ENCODE results near the gene PEX5L.
"Not testable (repeated sequence)": the region's sequence is repeated elsewhere in the genome, so short reads cannot be mapped to it uniquely, and the experiment has no call there.

PEX5L gene

DNA sequence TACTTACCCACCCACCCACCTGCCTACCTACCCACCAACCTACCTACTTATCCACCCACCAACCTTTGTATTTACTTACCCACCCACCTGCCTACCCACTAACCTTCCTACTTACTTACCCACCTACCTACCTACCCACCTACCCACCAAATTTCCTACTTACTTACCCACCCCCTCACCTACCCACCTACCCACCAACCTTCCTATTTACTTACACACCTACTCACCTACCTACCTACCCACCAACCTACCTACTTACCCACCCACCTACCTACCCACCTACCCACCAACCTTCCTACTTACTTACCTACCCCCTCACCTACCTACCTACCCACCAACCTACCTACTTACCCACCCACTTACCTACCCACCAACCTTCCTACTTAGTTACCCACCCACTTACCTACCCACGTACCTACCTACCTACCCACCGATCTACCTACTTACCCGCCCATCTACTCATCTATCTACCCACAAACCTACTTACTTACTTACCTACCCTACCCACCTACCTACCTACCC is 204.3 kb downstream of the PEX5L start:
- no peak for DNase-seq (ENCODE audit: low read depth)

DNA sequence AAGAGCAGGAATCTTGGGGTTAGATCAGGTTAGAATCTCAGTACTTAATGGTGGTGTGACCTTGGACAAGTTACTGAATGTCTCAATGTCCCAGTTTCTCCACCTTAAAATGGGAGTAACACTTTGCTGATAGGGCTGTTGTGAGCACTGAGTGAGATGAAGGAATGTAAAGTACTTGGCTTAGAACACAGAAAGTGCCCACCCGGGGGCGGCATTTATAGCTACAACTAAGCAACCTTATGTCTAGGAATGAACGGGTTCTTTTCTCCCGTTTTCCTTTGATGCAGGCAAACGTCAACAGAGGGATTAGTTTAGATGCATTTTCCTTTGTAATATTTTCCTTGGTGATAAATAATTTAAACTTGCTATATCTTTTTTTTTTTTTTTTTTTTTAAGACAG is 207.3 kb downstream of the PEX5L start:
- no peak for DNase-seq (ENCODE audit: low read depth)

DNA sequence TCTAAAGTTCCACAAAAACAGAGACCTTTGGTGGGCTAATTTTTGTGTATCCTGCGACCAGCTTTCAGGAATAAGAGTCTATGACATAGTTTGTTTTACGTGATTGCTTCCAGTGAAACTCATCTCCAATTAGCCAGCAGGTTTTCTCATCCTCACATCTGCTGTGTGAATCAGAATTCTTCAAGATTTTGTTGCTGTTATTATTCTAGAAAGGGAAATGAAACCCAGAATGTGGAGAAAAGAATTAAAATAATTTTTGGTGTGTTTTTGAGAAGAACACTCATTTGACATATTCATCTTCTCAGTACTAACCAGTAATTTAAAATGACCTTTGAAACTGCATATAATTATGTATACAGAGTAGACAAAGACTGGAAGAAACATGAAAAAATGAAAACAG is 208.0 kb downstream of the PEX5L start:
- no peak for DNase-seq (ENCODE audit: low read depth)

DNA sequence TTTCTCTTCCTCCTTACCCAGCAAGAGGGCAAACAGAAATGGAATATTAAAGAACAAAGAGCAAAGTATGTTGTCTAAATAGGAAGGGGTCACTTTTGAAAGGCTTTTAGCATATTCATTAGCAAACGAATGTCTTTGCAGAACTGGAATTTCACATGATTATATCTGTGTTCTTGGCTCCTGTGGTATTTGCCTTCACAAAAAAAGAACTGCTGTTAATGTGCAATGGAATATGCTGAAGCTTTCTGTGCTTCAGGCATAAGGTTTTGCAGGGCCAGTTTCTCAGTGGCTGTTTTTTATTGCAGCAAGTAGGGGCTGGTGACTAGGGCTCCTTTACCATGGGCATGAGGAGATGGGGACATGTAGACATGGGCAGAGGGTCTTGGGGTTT is 210.5 kb downstream of the PEX5L start:
- DNase-seq (ENCODE audit: low read depth), result no peak

DNA sequence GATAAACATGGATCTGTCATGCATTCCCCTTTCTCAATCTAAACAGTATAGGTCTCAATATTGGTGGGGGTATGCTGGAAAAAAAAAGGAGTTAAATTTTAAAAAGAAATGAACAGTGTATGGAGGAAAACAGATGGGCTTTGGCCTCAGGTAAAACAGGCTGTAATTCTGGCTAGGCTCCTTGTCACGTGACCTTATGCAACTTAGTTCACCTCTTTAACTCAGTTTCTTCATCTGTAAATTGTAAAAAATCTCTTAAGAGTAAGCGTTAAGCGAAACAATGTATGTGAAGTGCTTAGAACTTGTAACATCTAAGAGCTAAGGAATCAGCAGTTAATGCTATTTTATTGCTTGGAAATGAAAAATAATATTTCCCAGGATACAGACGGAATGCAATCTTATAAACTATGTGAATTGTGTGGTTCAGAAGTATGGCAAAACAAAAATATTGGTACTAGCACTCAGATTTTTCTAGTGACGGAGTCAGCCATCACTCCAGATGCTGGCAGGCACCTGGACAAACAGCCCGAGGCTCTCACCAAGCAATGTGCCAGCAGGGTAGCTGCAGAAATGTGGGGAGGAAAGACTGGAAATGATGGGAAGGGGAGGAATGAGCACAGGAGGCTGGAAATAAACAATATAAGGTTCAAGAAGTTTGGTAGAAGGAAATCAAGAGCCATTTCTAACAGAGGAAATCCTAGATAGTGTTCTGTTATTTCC is 211.1 kb downstream of the PEX5L start:
- DNase-seq (ENCODE audit: low read depth), result no peak

DNA sequence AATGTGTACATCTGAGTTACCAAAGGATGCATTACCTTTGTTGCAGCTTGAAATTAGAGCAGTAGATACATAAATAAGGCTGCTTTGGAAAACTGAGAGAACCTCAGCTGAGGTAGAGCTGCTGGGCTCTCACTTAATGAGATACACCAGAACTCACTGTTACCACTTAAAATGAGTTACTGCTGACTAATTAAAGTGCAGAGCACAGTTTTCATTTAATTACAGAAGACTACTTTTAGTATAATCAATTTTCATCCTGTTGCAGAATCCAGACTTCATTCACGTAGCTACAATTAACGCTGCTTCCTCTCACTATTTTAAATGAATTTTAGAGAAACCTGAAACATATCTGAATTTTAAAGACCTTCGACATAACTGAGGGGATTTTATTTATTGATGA is 214.4 kb downstream of the PEX5L start:
- DNase-seq (ENCODE audit: low read depth), result no peak

DNA sequence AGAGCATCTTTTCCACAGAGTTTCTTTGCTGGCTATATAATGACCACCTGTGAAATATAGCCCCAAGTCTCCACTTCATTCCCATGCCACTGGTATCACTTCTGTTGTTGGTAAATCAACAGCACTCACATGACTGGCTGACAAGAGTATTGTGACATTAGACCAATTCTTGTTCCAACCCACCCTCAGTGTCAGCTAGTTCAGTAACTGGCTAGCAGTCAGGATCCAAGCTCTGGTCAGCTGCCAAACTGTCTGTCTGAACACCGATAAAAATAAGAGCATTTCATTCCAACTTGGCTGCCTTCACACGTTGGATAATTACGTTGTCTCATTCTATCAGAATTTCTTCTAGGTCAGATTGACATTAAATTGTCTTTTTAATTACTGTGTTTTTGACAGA is 217.4 kb downstream of the PEX5L start:
- DNase-seq (ENCODE audit: low read depth), result no peak

DNA sequence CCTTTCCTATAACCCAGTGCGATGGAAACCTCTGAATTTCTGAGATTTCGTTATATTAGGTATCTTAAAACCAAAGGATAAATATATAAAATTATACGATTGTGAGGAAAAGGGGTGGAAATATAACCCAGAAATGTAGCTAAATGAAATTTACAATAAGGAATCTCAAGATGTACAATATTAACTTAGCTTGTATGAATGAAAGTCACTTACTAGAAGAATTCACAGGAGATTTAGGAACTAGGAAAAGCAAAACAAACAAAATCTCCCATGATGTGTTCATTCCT is 224.7 kb downstream of the PEX5L start:
- no peak for DNase-seq (ENCODE audit: low read depth)

DNA sequence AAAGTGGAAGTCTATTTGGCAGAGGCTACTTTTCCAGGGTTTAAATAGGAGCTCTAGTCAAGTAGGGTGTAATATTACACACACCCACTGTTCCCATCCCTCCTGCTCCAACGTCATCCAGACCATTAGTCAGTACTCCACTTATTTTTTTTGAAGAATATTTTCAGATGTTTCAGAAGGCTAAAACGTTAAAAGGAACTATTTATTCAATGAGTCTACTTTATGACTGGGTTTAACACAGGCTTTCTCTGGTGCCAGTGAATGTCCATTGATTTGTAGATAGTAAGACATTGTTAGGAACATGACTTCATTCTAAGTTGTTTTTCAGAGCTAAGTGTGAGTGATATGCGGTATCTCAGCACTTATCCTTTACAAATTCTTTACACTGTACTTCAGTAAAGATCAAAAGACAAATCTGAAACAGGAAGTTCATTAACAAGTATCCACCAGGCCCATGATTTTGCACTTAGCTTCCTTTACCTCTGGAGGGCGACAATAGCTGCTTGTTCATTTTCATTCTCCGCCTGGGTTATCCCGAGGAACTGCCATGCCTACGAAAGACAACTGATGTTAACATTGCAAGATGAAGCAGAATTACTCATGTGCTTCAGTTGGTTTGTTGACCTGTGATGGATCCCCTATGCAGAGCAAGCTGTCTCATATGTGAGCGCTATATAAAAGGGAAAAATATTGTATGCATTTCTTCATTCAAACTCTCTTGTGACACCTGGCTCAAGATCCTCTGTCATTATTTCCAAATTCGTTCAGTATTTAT is 225.2 kb downstream of the PEX5L start:
- DNase-seq (ENCODE audit: low read depth), result no peak

DNA sequence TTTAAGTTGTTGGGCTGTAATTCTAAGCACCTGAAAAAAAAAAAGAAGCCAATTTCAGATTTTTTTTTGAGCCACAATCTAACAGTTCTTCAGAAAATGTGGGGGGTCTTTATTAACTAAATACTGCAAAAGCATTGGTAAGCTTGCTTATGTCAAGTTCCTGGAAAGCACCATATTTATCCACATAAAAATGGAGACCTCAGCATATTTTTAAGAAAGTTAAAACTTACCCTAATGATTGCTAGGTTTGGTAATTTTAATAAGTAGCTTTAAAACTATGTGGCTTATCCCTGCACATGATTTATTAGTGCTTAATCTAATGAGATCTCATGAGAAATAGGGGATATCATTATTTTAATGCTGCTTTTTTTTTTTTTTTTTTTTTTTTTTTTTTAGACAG is 227.1 kb downstream of the PEX5L start:
- no peak for DNase-seq (ENCODE audit: low read depth)

DNA sequence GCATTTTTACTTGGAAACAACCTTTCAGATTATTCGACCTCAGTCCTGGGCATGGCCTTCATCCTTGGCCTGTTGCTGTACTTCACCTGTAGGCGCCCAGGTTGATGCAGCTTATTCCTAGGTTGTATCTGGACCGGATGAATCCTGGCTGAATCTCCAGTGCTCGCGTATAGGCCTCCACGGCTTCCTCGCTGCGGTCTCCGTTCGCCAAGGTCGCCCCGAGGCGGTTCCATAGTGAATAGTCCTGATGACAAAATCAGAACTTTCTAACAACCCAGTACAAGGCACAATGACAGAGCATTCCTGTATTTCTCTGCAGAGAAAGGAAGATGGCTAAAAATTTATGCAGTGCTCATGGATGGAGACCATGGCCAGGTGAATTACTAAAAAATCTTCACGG is 229.1 kb downstream of the PEX5L start:
- no peak for DNase-seq (ENCODE audit: low read depth)

DNA sequence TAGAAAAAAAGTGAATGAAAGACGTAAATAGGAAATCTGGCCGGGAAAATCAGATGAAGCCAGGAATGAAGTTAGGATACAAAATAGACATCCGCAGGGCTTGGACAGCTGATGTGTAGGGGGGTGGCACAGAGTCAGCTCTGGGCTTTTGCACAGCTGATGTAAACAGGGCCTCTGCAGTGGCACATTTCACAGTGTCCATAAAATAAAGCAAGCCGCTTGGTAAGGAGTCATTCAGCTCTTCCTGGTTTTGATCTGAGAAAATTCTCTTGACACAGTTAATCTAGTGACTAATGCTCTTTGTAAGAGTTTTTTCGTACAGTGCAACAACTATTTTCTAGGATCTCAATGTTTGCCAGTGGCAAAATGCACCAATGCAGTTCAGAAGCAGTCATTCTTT is 230.6 kb downstream of the PEX5L start:
- no peak for DNase-seq (ENCODE audit: low read depth)

DNA sequence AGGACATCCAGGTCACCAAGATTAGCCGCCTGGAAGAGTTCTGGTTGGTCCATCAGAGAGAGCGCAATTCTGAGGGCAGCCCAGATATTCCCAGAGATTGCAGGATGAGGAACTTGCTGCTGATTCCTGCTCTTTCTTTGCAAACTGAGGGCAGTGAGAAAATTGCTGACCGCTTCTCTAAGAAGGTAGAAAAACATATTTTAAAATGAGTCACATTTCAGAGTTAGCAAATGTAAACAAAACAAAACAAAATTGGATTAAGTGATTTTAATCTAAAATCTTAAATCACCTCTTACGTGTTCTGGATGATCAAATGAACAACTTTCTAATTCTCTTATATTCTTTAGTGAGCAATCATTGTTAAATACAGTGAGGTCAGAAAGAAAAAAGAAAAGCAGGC is 234.9 kb downstream of the PEX5L start:
- no peak for DNase-seq (ENCODE audit: low read depth)

DNA sequence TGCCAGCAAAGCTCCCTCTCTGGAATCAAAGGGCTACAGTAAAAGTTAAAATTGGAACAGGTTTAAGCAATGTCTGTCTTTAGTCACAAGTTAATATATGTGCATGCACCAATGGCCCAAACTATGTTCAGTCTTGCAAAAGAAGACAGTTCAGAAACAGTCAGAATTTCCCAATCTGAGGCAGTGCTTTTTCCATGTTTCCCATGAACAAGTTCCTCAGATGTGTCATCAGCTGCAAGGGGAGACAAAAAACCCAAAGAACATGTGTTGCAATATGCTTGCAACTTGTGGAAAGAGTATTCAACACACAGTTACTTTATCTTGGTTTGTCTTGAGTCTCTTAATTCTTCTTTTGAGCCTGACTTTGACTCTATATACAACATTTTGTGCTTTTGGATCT is 235.5 kb downstream of the PEX5L start:
- DNase-seq (ENCODE audit: low read depth), result no peak

DNA sequence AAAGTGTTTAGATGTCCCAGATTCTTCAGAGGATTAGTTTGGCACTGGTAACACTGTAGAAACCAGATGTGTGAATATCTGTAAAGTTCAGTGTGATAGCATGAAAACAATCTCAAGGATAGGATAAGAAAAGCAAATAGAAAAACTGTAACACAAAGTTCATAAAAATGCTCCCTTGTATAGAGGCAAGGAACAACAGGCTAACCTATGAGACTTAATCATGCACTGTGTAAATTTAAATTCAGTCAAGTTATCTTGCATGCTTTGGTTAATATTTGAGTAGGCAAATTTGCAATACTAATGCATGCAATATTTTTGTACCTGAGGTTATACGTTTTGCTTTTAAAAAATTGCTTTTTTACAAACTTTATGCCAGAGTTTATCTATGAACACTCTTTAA is 239.5 kb downstream of the PEX5L start:
- DNase-seq (ENCODE audit: low read depth), result no peak

DNA sequence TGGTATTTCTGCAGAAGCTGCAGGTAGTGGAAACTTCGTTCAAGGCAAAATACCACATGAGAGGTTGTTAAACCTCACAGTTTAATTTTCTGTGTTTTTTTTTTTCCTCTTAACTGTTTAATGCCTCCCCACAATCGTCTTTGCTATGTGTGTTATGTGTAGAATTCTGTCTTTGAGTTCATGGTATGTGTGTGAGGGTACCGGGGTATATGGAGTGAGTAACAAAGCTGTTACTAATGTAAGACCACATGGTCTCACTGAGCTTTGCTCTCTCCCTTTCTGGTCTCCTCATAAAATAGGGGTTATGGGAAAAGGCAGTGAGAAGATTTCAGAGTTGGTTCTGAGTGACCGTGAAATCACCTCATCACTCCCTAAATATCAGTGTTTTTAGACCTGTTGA is 240.3 kb downstream of the PEX5L start:
- no peak for DNase-seq (ENCODE audit: low read depth)

DNA sequence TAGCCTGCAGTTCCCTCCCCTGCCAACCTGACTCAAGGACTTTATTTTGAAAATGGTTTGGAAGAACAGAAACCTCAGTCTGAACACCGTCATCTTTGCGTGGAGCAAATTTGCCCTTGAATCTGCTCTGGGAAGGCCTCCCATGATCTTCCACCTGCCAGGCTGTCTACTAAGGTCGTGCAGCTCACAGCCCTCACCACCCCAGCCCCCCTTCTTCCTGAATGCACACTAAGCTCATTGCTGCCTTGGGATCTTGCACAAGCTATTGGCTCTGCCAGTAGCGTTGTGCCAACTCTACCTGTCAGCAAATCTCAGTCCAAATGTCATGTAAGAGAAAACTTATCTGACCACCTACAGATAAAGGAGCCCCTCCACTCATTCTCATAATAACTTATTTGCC is 242.4 kb downstream of the PEX5L start:
- DNase-seq (ENCODE audit: low read depth), result no peak

DNA sequence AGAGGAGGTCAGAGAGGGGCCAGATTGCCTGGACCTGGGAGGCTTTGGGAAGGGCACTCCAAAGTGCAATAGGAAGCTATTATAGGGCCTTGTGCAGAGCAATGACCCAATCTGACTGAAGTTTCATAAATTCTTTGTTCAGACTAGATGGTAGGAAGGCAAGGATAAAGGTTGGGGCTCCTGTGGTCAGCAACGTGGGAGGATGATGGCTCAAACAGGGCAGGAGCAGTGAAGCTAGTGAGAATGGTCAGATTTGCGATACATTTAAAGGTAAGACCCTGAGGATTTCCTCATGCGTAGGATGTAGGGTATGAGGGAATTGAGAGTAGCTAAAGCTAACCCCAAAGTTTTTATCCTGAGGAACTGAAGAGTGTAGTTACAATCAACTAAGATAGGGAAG is 244.9 kb downstream of the PEX5L start:
- no peak for DNase-seq (ENCODE audit: low read depth)

DNA sequence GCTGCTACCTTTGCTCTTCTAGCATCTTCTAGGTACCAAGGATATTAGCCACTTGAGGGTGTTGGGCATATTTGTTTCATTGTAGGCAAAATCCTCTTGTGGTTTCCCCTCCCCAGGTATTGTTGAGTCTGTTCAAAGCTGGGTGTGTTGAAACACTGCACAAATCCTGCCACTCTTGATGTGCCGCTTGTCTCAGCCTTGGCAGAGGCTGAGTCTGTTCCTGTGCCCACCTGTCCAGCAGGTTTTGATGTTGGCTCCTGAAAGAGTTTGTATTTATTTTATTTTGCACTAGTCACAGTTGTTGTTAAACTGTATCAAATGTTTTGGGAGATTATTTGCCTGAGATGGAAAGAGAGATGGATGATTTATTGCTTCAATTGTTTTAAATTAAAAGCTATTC is 247.7 kb downstream of the PEX5L start:
- no peak for DNase-seq (ENCODE audit: low read depth)

DNA sequence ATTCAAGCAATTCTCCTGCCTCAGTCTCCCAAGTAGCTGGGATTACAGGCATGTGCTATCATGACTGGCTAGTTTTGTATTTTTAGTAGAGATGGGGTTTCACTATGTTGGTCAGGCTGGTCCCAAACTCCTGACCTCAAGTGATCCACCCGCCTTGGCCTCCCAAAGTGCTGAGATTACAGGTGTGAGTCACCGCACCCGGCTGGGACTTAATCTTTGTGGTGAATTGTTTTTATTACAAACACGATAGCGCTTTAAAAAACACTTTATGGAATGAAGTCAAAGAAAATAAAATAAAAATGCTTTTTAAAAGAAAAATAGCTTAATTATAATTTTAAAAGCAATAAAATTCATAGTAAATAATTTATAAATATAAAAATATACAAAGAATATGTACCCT is 253.9 kb downstream of the PEX5L start:
- DNase-seq (ENCODE audit: low read depth), result not testable (repeated sequence)

DNA sequence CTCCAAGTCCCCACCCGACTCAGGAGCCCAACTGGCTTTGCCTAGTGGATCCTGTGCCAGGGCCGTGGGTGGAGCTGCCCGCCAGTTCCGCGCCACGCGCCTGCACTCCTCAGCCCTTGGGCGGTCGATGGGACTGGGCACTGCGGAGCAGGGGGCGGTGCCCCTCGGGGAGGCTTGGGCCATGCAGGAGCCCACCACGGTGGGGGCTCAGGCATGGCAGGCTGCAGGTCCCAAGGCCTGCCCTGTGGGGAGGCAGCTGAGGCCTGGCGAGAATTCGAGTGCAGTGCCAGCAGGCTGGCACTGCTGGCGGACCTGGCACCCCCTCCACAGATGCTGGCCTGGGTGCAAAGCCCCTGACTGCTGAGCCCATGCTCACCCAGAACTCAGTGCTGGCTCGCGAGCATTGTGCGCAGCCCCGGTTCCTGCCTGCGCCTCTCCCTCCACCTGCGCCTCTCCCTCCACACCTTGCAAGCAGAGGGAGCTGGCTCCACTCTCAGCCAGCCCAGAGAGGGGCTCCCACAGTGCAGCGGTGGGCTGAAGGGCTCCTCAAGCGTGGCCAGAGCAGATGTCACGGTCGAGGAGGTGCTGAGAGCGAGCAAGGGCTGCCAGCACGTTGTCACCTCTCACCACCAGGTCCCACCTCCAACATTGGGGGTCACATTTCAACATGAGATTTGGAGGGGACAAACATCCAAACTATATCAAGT is 261.2 kb downstream of the PEX5L start:
- DNase-seq (ENCODE audit: low read depth), result no peak

DNA sequence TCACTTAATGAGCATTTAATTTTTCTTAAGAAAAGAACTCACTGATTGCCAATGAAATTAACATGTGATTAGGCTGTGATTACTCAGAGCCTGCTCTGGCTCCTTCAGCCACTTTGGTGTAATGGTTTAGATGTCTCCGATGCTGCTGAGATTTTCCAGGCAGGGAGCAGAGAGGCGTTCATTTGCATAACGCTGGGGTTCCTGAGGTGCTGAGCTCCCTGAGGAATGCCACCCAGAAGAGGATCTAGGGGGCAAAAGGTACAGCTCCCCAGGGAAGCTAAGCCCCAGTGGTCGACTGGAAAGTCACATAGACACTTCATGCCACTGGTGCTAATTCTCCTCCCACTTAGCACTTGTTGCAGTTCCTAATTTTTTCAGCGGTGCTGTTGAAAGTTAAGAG is 264.4 kb downstream of the PEX5L start:
- DNase-seq (ENCODE audit: low read depth), result no peak

DNA sequence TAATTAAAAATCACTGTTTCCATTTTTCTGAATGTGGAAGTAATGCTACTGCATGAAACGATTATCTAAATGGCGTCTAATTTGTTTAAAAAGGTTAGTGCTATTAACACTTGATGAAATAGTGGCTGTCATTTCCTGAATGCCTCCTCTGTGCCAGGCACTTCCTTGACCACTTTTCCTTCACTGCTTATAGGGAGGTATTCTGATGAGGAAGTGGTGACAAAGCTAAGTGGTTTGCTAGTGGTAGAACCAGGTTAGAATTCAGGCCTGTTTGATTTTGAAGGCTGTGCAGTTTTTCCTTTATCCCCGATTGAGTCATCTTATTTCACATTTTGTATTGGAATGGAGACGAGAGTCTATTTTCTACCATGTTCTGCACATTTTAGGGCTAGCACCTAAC is 264.9 kb downstream of the PEX5L start:
- no peak for DNase-seq (ENCODE audit: low read depth)

All from stimulated activated CD8-positive, alpha-beta memory T cell treated with anti-CD3 and anti-CD28 coated beads, Interleukin-4, amount 100 ng/mL, for 24 hours (primary cell).